ENCODE results near the gene KDM2B. TPM values are rescaled to one million over a fixed set of nuclear protein-coding genes. Genes with fewer than 3 reads are reported as not detected.

The KDM2B gene
- total and polyA plus RNA-seq, 10 of the 15 experiments (the other 5 are each of a cell fraction or from before 2014, with no cell fraction given), result 13.6 to 124 (median 40.4) TPM

- BruUV-seq (replicated peaks), result no TSS peak
- no peak overlapping the region for H2AFZ ChIP-seq (ENCODE audit: control insufficient read depth, low read depth, low read length)
- H3K27me3 ChIP-seq (replicated peaks in 1 of 2; ENCODE audit: control insufficient read depth in 2 of 2, insufficient read depth in 2 of 2, low read length in 1 of 2), result no peaks in the 10 kb centered on the region
- ChIA-PET SMC1A (ENCODE audit: uncharacterized antibody, unreplicated experiment) (interaction anchor here (0.6 to 0.9 kb wide), 4 partner anchors 25 to 109 kb away, joined by 3 read pairs; partner anchors contain the start of gene RNF34), POLR2A (no interaction called here), CTCF (interaction anchor here (0.7 to 6.3 kb wide), 7 partner anchors 15 to 384 kb away, joined by 3 to 90 read pairs (median 3); no protein-coding TSS in a partner anchor), RAD21 (ENCODE audit: unreplicated experiment) (interaction anchor here (2.4 kb wide), 1 partner anchor 110 kb away, joined by 21 read pairs; no protein-coding TSS in a partner anchor)
- WGBS (ENCODE audit: insufficient coverage, insufficient replicate concordance, low lambda C conversion rate, missing lambda C conversion rate), result 98% methylated on average over 4 of the region's 4 CpGs
- no peak overlapping the region for H3K27ac ChIP-seq (ENCODE audit: control insufficient read depth, insufficient read depth)
- no peak overlapping the region for H3K9ac ChIP-seq (ENCODE audit: control insufficient read depth, insufficient read depth, low read length)
- in situ Hi-C loops (cut with MboI), result loop anchor here (25.0 kb wide), 1 partner anchor 108 kb away; no protein-coding TSS in a partner anchor
- peaks cover 33 to 58% of the 10 kb centered on the region in 2 experiments for H3K36me3 ChIP-seq (ENCODE audit: control insufficient read depth in 2 of 2, insufficient read depth in 2 of 2, low read length in 1 of 2)
- intact Hi-C loops (cut with micrococcal nuclease; ENCODE audit: unreplicated experiment), result no loop called here
- no peak overlapping the region for H3K4me3 ChIP-seq
- ATAC-seq, result no peak
- no peaks in the 10 kb centered on the region for H3K4me1 ChIP-seq (ENCODE audit: control insufficient read depth, insufficient read depth, low read length)
- DNase-seq (ENCODE audit: low read depth, low spot score), result no peak
- no peaks in the 10 kb centered on the region; the same call in 1 of the 2 replicates for H3K79me2 ChIP-seq (ENCODE audit: control insufficient read depth, insufficient read depth, low read length)
- no peak overlapping the region for H3K4me2 ChIP-seq (ENCODE audit: control insufficient read depth, insufficient read depth)
- no peaks in the 10 kb centered on the region for H3K9me3 ChIP-seq (replicated peaks; ENCODE audit: control insufficient read depth, insufficient read depth, low read length)
- TF ChIP-seq KLF5 (IDR thresholded peaks at IDR 0.05; ENCODE audit: partially characterized antibody) (no peak), STAT3 (IDR thresholded peaks at IDR 0.05; ENCODE audit: low read depth, low read length) (no peak), POLR2AphosphoS2 (IDR thresholded peaks at IDR 0.05; ENCODE audit: low read depth, low read length) (no peak), SMAD5 (IDR thresholded peaks at IDR 0.05; ENCODE audit: low read depth) (no peak), NR2C1 (IDR thresholded peaks at IDR 0.05) (no peak), IRF4 (IDR thresholded peaks at IDR 0.05; ENCODE audit: low read depth, low read length) (no peak), SUPT20H (IDR thresholded peaks at IDR 0.05; ENCODE audit: borderline replicate concordance, control insufficient read depth, low read depth, low read length) (no peak), HDAC6 (IDR thresholded peaks at IDR 0.05; ENCODE audit: unreplicated experiment) (no peak), NR2C2 (IDR thresholded peaks at IDR 0.05; ENCODE audit: borderline replicate concordance, control insufficient read depth, insufficient read length, low read depth) (no peak), BCL11A (IDR thresholded peaks at IDR 0.05; ENCODE audit: low read depth, low read length) (no peak), PAX5 (IDR thresholded peaks at IDR 0.05; ENCODE audit: borderline replicate concordance, low read depth, low read length) (no peak), ZSCAN29 (IDR thresholded peaks at IDR 0.05) (no peak), ZBTB33 (IDR thresholded peaks at IDR 0.05) (no peak), E2F8 (IDR thresholded peaks at IDR 0.05; ENCODE audit: low read depth, partially characterized antibody) (no peak), DPF2 (IDR thresholded peaks at IDR 0.05) (no peak), PML (IDR thresholded peaks at IDR 0.05; ENCODE audit: low read length) (no peak)
- TF ChIP-seq, protein P1, sequence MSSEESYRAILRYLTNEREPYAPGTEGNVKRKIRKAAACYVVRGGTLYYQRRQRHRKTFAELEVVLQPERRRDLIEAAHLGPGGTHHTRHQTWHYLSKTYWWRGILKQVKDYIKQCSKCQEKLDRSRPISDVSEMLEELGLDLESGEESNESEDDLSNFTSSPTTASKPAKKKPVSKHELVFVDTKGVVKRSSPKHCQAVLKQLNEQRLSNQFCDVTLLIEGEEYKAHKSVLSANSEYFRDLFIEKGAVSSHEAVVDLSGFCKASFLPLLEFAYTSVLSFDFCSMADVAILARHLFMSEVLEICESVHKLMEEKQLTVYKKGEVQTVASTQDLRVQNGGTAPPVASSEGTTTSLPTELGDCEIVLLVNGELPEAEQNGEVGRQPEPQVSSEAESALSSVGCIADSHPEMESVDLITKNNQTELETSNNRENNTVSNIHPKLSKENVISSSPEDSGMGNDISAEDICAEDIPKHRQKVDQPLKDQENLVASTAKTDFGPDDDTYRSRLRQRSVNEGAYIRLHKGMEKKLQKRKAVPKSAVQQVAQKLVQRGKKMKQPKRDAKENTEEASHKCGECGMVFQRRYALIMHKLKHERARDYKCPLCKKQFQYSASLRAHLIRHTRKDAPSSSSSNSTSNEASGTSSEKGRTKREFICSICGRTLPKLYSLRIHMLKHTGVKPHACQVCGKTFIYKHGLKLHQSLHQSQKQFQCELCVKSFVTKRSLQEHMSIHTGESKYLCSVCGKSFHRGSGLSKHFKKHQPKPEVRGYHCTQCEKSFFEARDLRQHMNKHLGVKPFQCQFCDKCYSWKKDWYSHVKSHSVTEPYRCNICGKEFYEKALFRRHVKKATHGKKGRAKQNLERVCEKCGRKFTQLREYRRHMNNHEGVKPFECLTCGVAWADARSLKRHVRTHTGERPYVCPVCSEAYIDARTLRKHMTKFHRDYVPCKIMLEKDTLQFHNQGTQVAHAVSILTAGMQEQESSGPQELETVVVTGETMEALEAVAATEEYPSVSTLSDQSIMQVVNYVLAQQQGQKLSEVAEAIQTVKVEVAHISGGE (CRISPR knock-in tag; IDR thresholded peaks at IDR 0.05), result no peak
- no peak for FAIRE-seq
- H4K20me1 ChIP-seq (ENCODE audit: control insufficient read depth, insufficient read depth), result peaks cover 3% of the 10 kb centered on the region; the same call in 1 of the 2 replicates
Measured at GRCh38 chr12:121444842-121445202, 136.0 kb downstream of the KDM2B start.

Data from GM12878 (cell line).